Pons (tissue), 1 donor: ENCODE measurements around the gene DAG1.

Source experiments
- DNase-seq: peaks from one replicate; pipeline ENCODE4 v3.0.0-alpha.2; 2016; ENCODE audit warnings: low spot score

Gene DAG1

DNA sequence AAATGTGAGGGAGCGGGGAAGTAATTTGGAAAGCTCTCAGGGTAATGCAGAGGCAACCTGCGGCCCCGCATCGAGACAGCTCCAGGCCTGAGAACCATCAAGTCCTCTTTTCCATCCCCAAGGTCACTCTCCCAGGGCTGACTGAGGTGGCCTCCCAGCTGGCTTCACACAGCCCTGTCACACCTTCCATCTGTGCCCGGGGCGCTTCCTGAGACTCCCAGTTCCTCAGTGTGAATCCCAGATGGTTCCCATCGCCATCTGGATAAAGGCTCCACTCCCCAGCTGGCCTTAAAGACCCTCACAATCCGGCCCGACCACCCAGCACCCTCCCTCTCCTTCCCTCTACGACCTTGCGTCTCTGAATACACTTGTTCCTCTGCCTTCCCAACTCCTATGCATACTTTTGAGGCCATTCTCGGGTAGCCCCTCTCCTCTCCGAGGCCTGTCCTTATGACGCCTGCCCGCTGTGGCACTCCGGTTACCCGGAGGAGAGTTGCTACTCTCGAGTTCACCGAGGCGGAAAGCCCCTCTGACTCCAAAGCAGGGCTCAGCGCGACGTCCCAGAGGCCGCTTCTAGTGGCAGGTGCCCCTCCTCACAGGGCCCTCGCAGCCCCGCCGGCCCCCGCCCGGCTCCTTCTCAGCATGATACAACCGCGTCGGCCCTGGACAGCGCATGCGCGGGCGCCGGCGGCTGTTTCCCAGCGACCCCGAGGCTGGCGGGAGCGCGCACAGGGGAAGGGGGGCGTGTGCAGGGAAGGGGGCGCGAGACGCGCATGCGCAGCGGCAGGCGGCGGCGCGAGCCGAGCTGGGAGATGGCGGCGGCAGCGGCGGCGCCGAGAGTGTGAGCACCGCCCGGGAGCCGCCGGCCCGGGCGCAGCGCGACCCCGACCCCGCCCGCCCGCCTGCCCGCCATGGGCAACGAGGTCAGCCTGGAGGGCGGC is 83.9 kb downstream of the DAG1 start, which contains the start of gene BSN:
Gene BSN, plus strand, starts transcription at position 786 of the 941 bp plus-strand sequence. Its CDS starts 126 bp downstream, at position 912.
- peak; percentile 87 for DNase-seq

- DNase-seq = peak; percentile 15
Observed at GRCh38 chr3:49554633-49555265, 84.7 kb downstream of the DAG1 start.

DNA sequence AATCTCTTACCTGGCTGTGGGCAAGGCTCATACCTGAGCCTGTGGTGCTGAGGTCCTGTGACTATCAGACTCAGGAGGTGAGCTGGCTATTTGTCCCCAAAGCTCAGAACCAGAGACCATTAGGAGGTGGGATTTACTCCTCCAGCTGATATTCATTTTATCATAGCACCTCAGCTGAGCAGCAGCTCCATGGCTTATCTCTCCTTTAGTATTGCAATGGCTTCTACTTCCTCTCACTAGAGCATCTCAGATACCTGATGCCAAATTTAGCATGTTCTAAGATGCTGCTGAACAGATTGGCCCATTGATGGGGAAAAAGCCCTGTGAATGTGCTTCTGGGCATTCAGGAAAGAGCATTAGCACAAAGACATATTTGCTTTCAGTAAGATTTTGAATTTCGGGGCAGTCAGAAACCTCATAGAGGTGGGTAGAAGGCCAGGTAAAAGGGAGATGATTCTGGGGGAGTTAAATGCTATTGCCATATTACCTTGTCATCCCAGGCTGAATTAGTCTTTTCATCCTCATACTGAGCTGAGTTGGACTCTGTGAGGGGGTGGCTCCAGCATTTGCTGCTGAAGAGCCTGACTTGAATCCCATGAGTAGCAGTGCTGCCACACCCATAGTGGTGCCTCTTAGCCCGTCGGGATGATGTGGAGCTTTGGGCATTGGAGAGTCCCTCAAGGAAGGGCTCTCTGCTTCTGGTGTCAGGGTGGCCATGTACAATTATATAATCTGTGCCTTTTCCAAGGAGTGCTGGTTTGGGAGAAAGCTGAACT is 86.6 kb downstream of the DAG1 start:
- no peak for DNase-seq

- no peak for DNase-seq
Observed at GRCh38 chr3:49563040-49563578, 93.0 kb downstream of the DAG1 start.

- no peak for DNase-seq
Observed at GRCh38 chr3:49563766-49564165, 93.7 kb downstream of the DAG1 start.

GRCh38 chr3:49566312-49566711 is 96.2 kb downstream of the DAG1 start:
- DNase-seq = no peak

GRCh38 chr3:49567406-49567805 is 97.3 kb downstream of the DAG1 start:
- DNase-seq = no peak

DNA sequence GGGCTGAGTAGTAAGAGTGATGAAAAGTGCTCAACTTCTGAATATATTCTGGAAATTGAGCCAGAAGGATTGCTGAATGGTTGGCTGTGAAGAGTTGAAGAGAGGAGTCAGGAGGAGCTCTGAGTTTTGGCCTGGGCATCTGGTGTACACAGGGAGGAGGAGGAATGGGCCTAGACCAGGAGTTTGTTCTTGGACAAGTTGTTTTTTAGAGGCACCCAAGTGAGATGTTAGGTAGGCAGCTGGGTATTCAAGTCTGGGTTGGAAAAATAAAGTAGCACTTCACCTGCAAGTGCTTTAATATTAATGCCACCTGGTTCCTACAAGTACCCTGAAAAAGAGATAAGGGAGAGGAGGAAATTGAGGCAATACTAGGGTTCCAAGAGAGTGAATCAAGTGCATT is 98.9 kb downstream of the DAG1 start:
- DNase-seq = no peak

- no peak for DNase-seq
Observed at GRCh38 chr3:49570028-49570654, 100.1 kb downstream of the DAG1 start.

GRCh38 chr3:49582177-49582576 is 112.1 kb downstream of the DAG1 start:
- no peak for DNase-seq
